Erythroblast (primary cell): ENCODE measurements around the gene GRK2.

ENCODE experiments used
- GATA1 ChIP-seq: IDR thresholded peaks from 2 replicates; pipeline ENCODE4 v1.6.1; 2011; ENCODE audit warnings: low read depth, mild to moderate bottlenecking, control low read depth, low read length, moderate library complexity
- POLR2A ChIP-seq: IDR thresholded peaks from 2 replicates; pipeline ENCODE4 v1.6.1; 2011; ENCODE audit warnings: mild to moderate bottlenecking, low read length

- TF ChIP-seq POLR2A (no peak), GATA1 (no peak)
These were observed 21.2 kb upstream of the GRK2 start for GRCh38 chr11:67245046-67245445.
